Measurements from ENCODE around the gene KIF1C.
"Not testable (repeated sequence)": the region's sequence is repeated elsewhere in the genome, so short reads cannot be mapped to it uniquely, and the experiment has no call there.

Gene KIF1C

DNA sequence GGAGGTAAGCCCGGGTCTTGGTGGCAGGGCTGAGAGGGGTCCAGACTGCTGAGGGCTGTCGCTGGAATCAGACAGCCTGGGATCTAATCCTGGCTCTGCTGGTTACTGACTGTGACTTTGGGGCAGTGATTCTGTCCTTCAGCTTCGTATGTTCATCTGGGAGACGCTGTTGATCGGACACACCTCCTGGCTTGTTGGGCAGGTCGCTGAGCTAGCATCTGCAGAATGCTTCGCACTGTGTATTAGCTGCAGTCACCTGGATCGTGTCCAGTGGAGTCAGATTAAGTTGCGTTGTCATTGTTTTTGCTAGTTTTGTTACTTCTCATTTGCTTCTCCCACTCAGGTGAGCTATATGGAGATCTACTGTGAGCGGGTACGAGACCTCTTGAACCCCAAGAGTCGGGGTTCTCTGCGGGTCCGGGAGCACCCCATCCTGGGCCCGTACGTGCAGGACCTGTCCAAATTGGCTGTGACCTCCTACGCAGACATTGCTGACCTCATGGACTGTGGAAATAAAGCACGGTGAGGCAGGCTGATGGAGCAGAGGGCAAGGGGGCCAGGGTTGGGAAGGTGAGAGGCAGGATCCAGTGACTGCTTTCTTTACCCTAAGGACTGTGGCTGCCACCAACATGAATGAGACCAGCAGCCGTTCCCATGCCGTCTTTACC is 4.5 kb downstream of the KIF1C start:
- Mint-ChIP-seq H3K9me3 (no peaks in the 10 kb centered on the region), H3K4me1 (peaks cover 15% of the 10 kb centered on the region), H3K4me3 (no peak overlapping the region), H3K36me3 (peaks cover 48% of the 10 kb centered on the region), H3K27me3 (no peaks in the 10 kb centered on the region), H3K27ac (no peak overlapping the region)
- ATAC-seq (ENCODE audit: low read depth) (no peak), DNase-seq (ENCODE audit: low spot score in 2 of 2) (no peak)

DNA sequence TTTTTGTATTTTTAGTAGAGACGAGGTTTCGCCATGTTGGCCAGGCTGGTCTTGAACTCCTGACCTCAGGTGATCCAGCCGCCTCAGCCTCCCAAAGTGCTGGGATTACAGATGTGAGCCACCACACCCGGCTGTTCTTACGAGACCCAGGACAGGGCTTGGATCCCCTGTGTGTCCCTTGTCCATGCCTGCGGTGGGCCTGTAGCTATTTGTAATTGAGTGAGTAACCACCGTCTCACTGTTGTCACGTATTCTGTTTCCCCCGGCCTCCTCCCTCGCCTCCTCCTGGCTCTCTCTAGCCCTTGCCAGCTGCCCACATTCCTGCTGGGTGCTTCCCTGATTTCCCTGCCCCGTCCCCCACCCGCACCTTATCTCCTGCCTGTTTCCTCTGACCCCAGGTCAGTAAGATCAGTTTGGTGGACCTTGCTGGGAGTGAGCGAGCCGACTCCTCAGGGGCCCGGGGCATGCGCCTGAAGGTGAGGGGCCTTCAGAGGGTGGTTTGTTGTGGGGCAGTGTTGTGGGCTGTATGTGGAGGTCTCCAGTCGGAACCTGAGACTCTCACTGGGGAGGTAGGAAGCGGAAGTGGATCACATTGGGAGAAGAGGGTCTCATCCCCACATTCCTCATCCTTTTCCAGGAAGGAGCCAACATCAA is 5.6 kb downstream of the KIF1C start:
- Mint-ChIP-seq H3K9me3 (no peaks in the 10 kb centered on the region), H3K4me3 (no peak overlapping the region), H3K27ac (no peak overlapping the region), H3K36me3 (peaks cover 59% of the 10 kb centered on the region), H3K27me3 (no peaks in the 10 kb centered on the region), H3K4me1 (peaks cover 14% of the 10 kb centered on the region)
- no peak for ATAC-seq (ENCODE audit: low read depth)
- DNase-seq (ENCODE audit: low spot score in 2 of 2): no peak

DNA sequence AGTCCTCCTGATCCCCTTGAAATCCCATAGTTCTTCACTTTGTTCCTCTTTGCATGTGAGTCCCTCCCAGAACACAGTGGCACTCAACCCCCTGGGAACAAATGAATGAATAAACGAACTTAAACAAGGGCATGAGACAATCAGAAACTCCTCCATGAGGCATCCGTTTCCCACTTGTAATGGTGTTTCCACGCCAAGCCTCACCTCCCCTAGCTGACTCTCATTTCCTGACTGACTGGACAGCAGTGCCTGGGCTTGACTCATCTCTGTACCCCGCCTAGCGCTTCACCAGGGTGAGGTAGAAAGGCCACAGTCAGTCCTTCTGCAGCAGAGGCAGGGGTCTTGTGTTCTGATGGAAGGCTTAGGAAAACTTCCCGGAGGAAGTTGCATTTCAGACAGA is 14.2 kb downstream of the KIF1C start:
- ATAC-seq (ENCODE audit: low read depth): no peak
- DNase-seq (ENCODE audit: low spot score in 2 of 2): no peak

GRCh38 chr17:5014357-5014756 is 16.6 kb downstream of the KIF1C start:
- peaks cover 6% of the 10 kb centered on the region for H3K4me1 Mint-ChIP-seq
- ATAC-seq (ENCODE audit: low read depth) (no peak), DNase-seq (ENCODE audit: low spot score in 2 of 2) (no peak)
- no peaks in the 10 kb centered on the region for H3K27me3 Mint-ChIP-seq
- no peak overlapping the region for H3K4me3 Mint-ChIP-seq
- no peak overlapping the region for H3K27ac Mint-ChIP-seq
- H3K36me3 Mint-ChIP-seq: peaks cover 22% of the 10 kb centered on the region
- H3K9me3 Mint-ChIP-seq: no peaks in the 10 kb centered on the region

More for the DNA sequence above, 14.2 kb downstream of the KIF1C start:
- peaks cover 4% of the 10 kb centered on the region for H3K4me1 Mint-ChIP-seq
- H3K9me3 Mint-ChIP-seq: no peaks in the 10 kb centered on the region
- H3K27ac Mint-ChIP-seq: no peak overlapping the region
- H3K27me3 Mint-ChIP-seq: no peaks in the 10 kb centered on the region
- peaks cover 36% of the 10 kb centered on the region for H3K36me3 Mint-ChIP-seq
- no peak overlapping the region for H3K4me3 Mint-ChIP-seq

DNA sequence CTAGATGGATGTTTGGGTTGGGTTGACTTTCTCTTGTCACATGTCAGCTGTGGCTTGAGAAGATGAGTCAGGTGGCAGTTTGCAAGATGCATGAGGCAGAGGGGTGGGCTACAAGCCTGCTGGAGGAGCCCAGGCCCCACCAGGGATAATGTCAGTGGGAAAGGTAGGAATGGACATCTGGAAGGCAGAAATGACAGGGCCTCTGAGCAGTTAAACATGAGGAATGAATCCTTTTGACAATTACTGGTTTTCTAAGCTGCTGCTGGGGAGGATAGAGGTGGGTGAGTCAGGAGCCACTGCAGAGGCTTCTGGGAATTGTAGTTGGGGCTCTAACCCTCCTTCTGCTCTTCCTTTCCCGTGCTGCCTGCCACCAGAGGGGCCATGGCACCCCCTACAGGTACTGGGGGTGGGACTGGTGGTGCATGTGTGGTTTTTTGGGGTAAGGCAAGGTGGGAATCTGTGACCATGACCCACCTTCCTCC is 21.8 kb downstream of the KIF1C start:
- Mint-ChIP-seq H3K27ac (peak overlapping the region; percentile 62), H3K4me1 (peaks cover 5% of the 10 kb centered on the region), H3K27me3 (no peaks in the 10 kb centered on the region), H3K4me3 (no peak overlapping the region), H3K36me3 (peaks cover 28% of the 10 kb centered on the region), H3K9me3 (no peaks in the 10 kb centered on the region)
- DNase-seq (ENCODE audit: low spot score in 2 of 2) (no peak), ATAC-seq (ENCODE audit: low read depth) (no peak)

- H3K9me3 Mint-ChIP-seq: no peaks in the 10 kb centered on the region
- no peak for ATAC-seq (ENCODE audit: low read depth)
- no peak overlapping the region for H3K4me3 Mint-ChIP-seq
- no peaks in the 10 kb centered on the region for H3K27me3 Mint-ChIP-seq
- no peak for DNase-seq (ENCODE audit: low spot score in 2 of 2)
- no peak overlapping the region for H3K27ac Mint-ChIP-seq
- H3K4me1 Mint-ChIP-seq: peaks cover 5% of the 10 kb centered on the region
- peaks cover 28% of the 10 kb centered on the region for H3K36me3 Mint-ChIP-seq
Measured at GRCh38 chr17:5020502-5021023, 22.8 kb downstream of the KIF1C start.

GRCh38 chr17:5022171-5022711 is 24.5 kb downstream of the KIF1C start:
- Mint-ChIP-seq H3K27ac (no peak overlapping the region), H3K9me3 (no peaks in the 10 kb centered on the region), H3K27me3 (no peaks in the 10 kb centered on the region), H3K36me3 (peaks cover 26% of the 10 kb centered on the region), H3K4me1 (peaks cover 2% of the 10 kb centered on the region), H3K4me3 (no peak overlapping the region)
- ATAC-seq (ENCODE audit: low read depth) (no peak), DNase-seq (ENCODE audit: low spot score in 2 of 2) (no peak)

GRCh38 chr17:5023588-5024147 is 25.9 kb downstream of the KIF1C start:
- Mint-ChIP-seq H3K4me1 (peaks cover 2% of the 10 kb centered on the region), H3K27ac (peak overlapping the region; percentile 7), H3K4me3 (no peak overlapping the region), H3K9me3 (no peaks in the 10 kb centered on the region), H3K27me3 (no peaks in the 10 kb centered on the region), H3K36me3 (peaks cover 25% of the 10 kb centered on the region)
- no peak for DNase-seq (ENCODE audit: low spot score in 2 of 2)
- ATAC-seq (ENCODE audit: low read depth): no peak

DNA sequence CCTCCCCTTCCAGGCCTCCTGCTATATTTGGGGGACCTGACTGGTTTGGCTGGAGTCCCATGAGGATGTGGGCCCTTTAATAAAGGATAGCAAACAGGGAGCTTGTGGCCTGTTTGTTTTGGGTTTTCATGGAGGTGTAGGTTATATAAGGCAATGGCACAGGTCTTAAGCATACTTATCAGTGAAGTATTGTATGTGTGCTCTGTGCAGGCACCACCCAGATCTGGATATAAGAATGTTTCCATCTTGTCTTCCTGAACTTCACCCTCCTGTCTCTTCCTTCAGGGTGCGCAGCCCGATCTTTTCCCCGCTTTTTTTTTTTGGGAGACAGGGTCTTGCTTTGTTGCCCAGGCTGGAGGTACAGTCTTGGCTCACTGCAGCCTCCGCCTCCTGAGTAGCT is 26.9 kb downstream of the KIF1C start:
- Mint-ChIP-seq H3K36me3 (peaks cover 23% of the 10 kb centered on the region), H3K4me1 (no peaks in the 10 kb centered on the region), H3K27ac (no peak overlapping the region), H3K9me3 (no peaks in the 10 kb centered on the region), H3K4me3 (no peak overlapping the region), H3K27me3 (no peaks in the 10 kb centered on the region)
- DNase-seq (ENCODE audit: low spot score in 2 of 2) (no peak), ATAC-seq (ENCODE audit: low read depth) (no peak)

DNA sequence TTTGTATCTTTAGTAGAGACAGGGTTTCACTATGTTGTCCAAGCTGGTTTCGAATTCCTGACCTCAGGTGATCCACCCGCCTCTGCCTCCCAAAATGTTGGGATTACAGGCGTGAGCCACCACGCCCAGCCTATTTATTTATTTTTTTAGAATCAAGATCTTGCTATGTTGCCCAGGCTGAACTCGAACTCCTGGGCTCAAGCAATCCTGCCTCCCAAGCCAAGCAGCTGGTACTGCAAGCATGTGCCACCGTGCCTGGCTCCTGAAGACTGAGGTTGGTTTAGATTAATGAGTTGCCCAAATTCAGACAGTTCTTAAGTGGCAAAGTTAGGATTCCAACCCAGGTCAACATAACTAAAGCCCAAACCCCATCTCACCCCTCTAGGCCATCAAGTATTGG is 29.5 kb downstream of the KIF1C start:
- Mint-ChIP-seq H3K36me3 (peaks cover 4% of the 10 kb centered on the region), H3K9me3 (no peaks in the 10 kb centered on the region), H3K27ac (no peak overlapping the region), H3K4me3 (no peak overlapping the region), H3K4me1 (peaks cover 2% of the 10 kb centered on the region), H3K27me3 (no peaks in the 10 kb centered on the region)
- ATAC-seq (ENCODE audit: low read depth) (no peak), DNase-seq (ENCODE audit: low spot score in 2 of 2) (no peak)

GRCh38 chr17:5027916-5028315 is 30.2 kb downstream of the KIF1C start:
- Mint-ChIP-seq H3K27me3 (no peaks in the 10 kb centered on the region), H3K27ac (no peak overlapping the region), H3K4me1 (peaks cover 2% of the 10 kb centered on the region), H3K4me3 (no peak overlapping the region), H3K9me3 (no peaks in the 10 kb centered on the region), H3K36me3 (peaks cover 4% of the 10 kb centered on the region)
- DNase-seq (ENCODE audit: low spot score in 2 of 2) (no peak), ATAC-seq (ENCODE audit: low read depth) (no peak)

GRCh38 chr17:5030168-5030567 is 32.4 kb downstream of the KIF1C start:
- H3K27me3 Mint-ChIP-seq; H3K36me3 Mint-ChIP-seq; H3K4me1 Mint-ChIP-seq; H3K9me3 Mint-ChIP-seq; H3K4me3 Mint-ChIP-seq; DNase-seq (ENCODE audit: low spot score in 2 of 2); ATAC-seq (ENCODE audit: low read depth): not testable (repeated sequence)
- peak overlapping the region; percentile 87 for H3K27ac Mint-ChIP-seq

- Mint-ChIP-seq H3K4me1 (peaks cover 4% of the 10 kb centered on the region), H3K27me3 (no peaks in the 10 kb centered on the region), H3K27ac (peak overlapping the region; percentile 87), H3K9me3 (no peaks in the 10 kb centered on the region), H3K36me3 (no peaks in the 10 kb centered on the region), H3K4me3 (peak overlapping the region; percentile 83)
- ATAC-seq (ENCODE audit: low read depth): peak; percentile 86
- DNase-seq (ENCODE audit: low spot score in 2 of 2): peak; percentile 79 to 86
Measured at GRCh38 chr17:5031365-5032082, 33.8 kb downstream of the KIF1C start.

- ATAC-seq (ENCODE audit: low read depth): no peak
- Mint-ChIP-seq H3K27ac (no peak overlapping the region), H3K27me3 (no peaks in the 10 kb centered on the region), H3K9me3 (no peaks in the 10 kb centered on the region), H3K36me3 (no peaks in the 10 kb centered on the region), H3K4me3 (no peak overlapping the region), H3K4me1 (peaks cover 4% of the 10 kb centered on the region)
- no peak for DNase-seq (ENCODE audit: low spot score in 2 of 2)
Measured at GRCh38 chr17:5032865-5033264, 35.1 kb downstream of the KIF1C start.

Measured in memory B cell (primary cell).